Measurements from ENCODE around the gene PPP1R16B.
A peak's percentile ranks its signal among the peaks of the same experiment; 100 is the strongest.

Gene PPP1R16B

DNA sequence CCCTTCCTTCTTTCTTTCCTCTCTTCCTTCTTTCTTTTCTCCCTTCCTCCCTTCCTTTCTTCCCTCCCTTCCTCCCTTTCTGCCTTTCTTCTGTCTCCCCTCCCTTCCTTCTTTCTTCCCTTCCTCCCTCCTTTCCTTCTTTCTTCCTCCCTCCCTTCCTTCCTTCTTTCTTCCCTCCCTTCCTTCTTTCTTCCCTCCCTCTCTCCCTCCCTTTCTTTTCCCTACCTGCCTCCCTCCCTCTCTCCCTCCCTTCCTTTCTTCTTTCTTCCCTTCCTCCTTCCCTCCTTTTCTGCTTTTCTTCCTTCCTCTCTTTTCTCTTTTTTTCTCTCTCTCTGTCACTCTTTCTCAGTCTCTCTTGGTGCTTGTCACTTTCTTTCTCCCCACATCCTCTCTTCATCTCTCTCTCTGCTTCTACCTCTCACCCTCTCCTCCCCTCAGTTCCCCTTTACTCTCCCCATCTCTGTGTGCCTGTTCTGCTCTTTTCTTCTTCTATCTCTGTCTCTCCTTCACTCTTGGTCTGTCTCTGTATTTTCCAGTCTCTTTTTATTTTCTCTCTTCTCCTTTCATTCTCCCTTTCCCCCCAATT is 90.6 kb downstream of the PPP1R16B start:
- DNase-seq (ENCODE audit: low read depth, low spot score) = no peak

DNA sequence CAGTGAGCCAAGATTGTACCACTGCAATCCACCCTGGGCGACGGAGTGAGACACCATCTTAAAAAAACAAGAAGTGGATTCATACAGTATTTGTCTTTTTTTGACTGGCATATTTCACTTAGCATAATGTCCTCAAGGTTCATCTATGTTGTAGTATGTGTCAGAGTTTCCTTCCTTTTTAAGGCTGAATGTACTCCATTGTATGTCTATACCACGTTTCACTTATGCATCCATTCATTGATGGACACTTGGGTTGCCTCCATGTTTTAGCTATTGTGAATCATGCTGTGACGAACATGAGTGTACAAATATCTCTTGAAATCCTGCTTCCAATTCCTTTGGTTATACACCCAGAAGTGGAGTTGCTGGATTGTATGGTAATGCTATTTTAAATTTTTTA is 91.8 kb downstream of the PPP1R16B start:
- DNase-seq (ENCODE audit: low read depth, low spot score) = no peak

- no peak for DNase-seq (ENCODE audit: low read depth, low spot score)
Observed at GRCh38 chr20:38900606-38901005, 95.1 kb downstream of the PPP1R16B start.

DNA sequence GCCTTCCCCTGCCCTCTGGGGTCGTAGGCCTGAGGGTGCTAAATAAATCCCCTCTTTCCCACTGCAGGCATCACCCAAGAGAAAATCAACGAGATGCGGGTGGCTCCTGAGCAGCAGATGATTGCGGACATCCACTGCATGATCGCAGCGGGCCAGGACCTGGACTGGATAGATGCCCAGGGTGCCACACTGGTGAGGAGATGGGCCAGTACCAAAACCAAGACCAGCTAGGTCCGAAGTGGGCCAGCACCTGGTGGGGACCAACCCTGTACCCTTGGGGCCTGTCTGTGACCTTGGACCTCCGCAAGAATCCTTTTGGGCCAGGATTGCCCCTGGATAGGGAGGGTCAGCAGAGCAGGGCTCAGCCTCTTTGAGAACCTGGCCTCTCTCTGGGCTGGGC is 97.1 kb downstream of the PPP1R16B start:
- no peak for DNase-seq (ENCODE audit: low read depth, low spot score)

- no peak for DNase-seq (ENCODE audit: low read depth, low spot score)
Observed at GRCh38 chr20:38903335-38903734, 97.8 kb downstream of the PPP1R16B start.

DNA sequence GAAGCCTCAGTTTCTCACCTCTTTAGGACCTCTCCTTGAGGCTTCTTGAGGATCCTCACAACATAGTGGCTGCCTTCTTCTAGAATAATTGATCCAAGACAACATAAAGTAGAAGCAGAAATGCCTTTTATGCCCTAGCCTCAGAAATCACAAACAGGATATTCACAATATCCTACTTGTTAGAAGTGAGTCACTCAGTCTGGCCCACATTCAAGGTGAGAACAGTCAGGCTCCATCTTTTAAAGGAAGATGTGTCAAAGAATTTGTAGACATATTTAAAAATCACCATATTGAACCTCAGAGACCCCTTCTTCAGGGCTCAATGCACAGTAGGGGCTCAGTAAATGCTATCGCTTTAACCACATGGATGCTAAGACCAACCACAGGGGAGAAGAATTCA is 99.9 kb downstream of the PPP1R16B start:
- no peak for DNase-seq (ENCODE audit: low read depth, low spot score)

GRCh38 chr20:38907918-38908677 is 102.6 kb downstream of the PPP1R16B start:
- no peak for DNase-seq (ENCODE audit: low read depth, low spot score)

- DNase-seq (ENCODE audit: low read depth, low spot score) = no peak
Observed at GRCh38 chr20:38915355-38915754, 109.9 kb downstream of the PPP1R16B start.

- DNase-seq (ENCODE audit: low read depth, low spot score) = no peak
Observed at GRCh38 chr20:38917657-38918056, 112.2 kb downstream of the PPP1R16B start.

DNA sequence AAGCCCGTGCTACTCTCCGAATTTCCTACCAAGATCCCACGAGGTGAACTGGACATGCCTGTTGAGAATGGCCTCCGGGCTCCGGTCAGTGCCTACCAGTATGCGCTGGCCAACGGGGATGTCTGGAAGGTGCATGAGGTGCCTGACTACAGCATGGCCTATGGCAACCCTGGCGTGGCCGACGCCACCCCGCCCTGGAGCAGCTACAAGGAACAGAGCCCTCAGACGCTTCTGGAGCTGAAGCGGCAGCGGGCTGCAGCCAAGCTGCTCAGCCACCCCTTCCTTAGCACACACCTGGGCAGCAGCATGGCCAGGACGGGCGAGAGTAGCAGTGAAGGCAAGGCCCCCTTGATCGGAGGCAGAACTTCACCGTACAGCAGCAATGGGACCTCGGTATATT is 112.7 kb downstream of the PPP1R16B start:
- no peak for DNase-seq (ENCODE audit: low read depth, low spot score)

DNA sequence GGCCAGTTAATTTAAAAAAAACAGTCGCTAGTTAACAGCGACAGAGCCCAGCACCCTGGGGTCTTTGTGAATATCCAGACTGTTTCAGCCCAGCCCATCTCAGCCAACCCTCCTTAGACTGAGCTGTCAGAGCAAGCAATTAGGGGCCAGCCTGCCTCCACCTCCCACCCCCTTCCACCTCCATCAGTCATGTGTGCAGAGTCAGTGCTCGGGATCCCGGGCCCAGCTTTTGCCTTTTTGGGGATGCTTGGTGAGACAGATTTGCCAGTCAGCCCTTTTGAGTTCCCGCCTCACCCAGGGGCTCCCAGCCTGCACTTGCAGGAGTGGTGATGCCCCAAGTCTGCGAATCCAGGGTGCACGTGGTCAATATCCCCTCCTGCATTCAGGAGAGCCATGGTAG is 114.2 kb downstream of the PPP1R16B start:
- no peak for DNase-seq (ENCODE audit: low read depth, low spot score)

- no peak for DNase-seq (ENCODE audit: low read depth, low spot score)
Observed at GRCh38 chr20:38920411-38920810, 114.9 kb downstream of the PPP1R16B start.

DNA sequence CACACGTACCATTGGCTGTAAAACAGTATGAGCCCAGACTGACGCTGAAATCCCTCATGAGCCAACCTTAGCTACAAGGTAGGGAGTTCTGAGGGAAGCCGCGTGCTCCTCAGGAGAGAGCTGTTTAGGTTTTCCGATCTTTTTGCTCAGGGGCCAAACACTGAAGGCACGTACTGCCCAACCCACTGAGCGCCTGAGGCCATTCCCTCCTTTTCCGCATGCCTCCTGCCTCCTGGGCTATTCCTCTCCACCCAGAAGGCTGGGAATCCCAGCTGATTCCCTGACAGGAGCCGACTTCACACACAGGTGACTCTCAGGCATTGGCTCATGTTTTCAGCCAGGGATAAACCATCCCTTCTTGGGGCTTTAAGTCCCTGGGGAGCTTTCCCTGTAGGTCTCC is 115.4 kb downstream of the PPP1R16B start:
- no peak for DNase-seq (ENCODE audit: low read depth, low spot score)

- DNase-seq (ENCODE audit: low read depth, low spot score) = no peak
Observed at GRCh38 chr20:38924718-38925117, 119.2 kb downstream of the PPP1R16B start.

DNA sequence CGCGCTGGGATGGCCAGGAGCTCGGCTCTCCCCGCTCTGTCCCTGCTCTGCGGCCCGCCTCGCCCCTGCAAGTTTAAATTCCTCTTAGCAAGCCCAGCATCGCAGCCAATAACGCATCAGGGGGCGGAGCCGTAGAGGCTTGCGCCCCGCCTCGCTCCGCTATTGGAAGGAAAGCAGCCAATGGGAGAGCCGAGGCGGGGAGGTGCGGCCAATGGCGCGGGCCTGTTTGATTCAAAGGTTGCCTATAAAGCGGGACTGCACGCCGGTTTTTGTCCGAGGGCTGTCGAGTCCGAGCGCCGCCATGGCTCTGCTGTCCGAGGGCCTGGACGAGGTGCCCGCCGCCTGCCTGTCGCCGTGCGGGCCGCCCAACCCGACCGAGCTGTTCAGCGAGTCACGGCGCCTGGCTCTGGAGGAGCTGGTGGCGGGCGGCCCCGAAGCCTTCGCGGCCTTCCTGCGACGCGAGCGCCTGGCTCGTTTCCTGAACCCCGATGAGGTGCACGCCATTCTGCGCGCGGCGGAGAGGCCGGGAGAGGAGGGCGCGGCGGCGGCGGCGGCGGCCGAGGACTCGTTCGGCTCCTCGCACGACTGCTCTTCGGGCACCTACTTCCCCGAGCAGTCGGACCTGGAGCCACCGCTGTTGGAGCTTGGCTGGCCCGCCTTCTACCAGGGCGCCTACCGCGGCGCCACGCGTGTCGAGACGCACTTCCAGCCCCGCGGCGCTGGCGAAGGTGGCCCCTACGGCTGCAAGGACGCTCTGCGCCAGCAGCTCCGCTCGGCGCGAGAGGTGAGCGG is 120.8 kb downstream of the PPP1R16B start, which contains the start of gene FAM83D:
TSS of gene FAM83D (plus strand) at position 276 of the 792 bp plus-strand sequence. CDS start at position 302, 26 bp downstream.
- peak; percentile 93 for DNase-seq (ENCODE audit: low read depth, low spot score)

GRCh38 chr20:38926934-38927616 is 121.6 kb downstream of the PPP1R16B start:
- no peak for DNase-seq (ENCODE audit: low read depth, low spot score)

DNA sequence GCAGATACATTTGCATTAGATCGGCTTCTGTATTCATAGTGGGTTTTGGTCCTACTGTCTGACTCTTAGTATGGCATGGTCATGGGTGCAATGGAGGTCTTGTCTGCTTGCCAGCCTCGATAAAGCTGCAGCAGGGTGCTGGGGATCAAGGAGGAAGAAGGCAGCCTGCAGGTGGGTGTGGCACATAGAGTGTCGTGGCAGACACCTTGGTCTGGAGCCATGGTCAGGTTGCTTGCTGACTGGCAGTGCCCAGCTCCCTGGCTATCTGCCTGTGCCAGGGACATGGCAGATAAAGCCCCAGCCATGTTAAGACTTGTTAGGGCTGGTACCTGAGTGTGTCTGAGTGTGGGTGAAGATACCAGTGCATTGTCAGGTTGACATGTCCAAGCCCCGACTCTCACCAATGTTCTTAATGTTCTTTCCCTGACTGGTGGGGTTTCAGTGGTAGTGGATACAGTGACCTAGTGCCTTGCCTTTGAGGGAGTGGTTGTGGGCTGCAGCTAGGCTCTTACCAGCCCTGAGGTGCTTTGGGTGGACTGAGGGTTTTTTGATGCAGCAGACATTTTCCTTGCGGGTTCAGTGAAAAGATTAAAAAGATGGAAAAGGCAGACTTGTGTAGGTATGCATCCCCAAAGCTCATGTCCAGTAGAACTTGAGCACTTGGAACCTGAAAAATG is 122.5 kb downstream of the PPP1R16B start:
- no peak for DNase-seq (ENCODE audit: low read depth, low spot score)

DNA sequence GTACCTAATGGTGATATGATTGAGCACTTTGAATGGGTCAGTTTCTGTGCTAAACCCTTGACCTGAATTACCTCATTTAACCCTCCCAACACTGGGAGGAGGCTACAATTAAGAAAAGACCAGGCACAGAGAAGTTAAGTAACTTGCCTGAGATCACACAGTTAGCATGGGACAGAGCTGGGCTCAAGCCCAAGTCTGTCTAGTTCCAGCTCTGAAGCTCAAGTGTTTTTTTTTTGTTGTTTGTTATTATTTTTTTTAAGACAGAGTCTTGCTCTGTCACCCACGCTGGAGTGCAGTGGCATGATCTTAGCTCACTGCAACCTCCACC is 124.7 kb downstream of the PPP1R16B start:
- DNase-seq (ENCODE audit: low read depth, low spot score) = no peak

GRCh38 chr20:38931984-38932383 is 126.5 kb downstream of the PPP1R16B start:
- no peak for DNase-seq (ENCODE audit: low read depth, low spot score)

DNA sequence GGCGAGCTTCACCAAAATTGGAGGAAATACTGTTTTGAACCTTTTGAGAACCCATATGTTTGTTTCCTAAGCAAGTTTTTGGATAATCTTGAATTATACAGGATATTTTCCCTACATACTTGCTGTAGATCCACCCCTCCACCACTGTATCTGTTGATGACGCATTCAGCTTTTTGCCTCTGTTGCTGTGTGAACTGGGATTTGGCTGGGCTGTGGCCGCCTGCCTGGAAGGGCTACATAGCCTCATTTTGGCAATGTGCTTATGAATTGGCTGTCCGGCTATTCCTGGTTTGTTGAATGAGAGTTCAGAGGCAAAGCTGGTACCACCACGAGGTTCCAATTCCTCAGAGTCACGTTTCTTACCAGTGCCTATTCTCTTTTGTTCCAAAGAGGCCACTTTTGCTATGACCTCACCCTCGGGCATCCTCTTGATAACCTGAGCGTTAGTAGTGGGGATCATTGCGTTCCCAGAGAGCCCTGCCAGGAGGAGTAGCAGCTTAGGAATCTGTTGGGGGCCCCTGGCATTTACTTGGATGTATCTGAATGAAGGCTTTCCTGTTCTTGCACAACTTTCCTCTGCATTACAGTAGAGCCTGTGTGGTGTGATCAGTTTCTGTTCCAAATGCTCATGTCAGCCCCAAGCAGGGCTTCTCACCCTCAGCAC is 127.1 kb downstream of the PPP1R16B start:
- no peak for DNase-seq (ENCODE audit: low read depth, low spot score)

- DNase-seq (ENCODE audit: low read depth, low spot score) = no peak
Observed at GRCh38 chr20:38934530-38934929, 129.0 kb downstream of the PPP1R16B start.

All from smooth muscle cell of the brain vasculature (primary cell).